H1 (cell line): Measurements from ENCODE around the gene ITGA4. TPM values are rescaled to one million over a fixed set of nuclear protein-coding genes. Genes with fewer than 3 reads are reported as not detected.

ENCODE experiments used
- CTCF ChIA-PET: fragments of 300-600 bp; sonication (Branson Sonifier 250); formaldehyde crosslinking; loops from one replicate; lab custom pipeline; 2021; ENCODE audit not compliant: partially characterized antibody; lab: Charles Lee
- POLR2A ChIA-PET: fragments of 300-600 bp; sonication (Branson Sonifier 250); formaldehyde crosslinking; loops from one replicate; lab custom pipeline; 2021; ENCODE audit warnings: inconsistent platforms; ENCODE audit not compliant: partially characterized antibody; lab: Charles Lee
- DNase-seq, 2 experiments: peaks; one replicate each; pipeline versions ENCODE4 v3.0.0 to v3.0.0-alpha.2; 2010 to 2022; ENCODE audit warnings: low spot score in 2 of 2, low read depth in 1 of 2, mixed read lengths in 1 of 2
- FAIRE-seq: peaks from 2 replicates; lab custom pipeline; 2011; peaks lifted over from hg19 to GRCh38; lab: Jason Lieb, UNC
- H2AFZ ChIP-seq: 2 replicates; pipeline ENCODE4 v1.8.1; 2012; ENCODE audit warnings: low read length, inconsistent platforms
- H2AK5ac ChIP-seq: 2 replicates; pipeline ENCODE4 v1.6.1; 2013; ENCODE audit warnings: low read depth, low read length
- H2BK120ac ChIP-seq: replicated peaks from 2 replicates; pipeline ENCODE3; 2013; ENCODE audit warnings: low read depth, low read length, inconsistent platforms
- H2BK12ac ChIP-seq: 2 replicates; pipeline ENCODE4 v1.6.1; 2013; ENCODE audit warnings: low read depth, low read length
- H2BK15ac ChIP-seq: 2 replicates; pipeline ENCODE4 v1.6.1; 2013; ENCODE audit warnings: low read length
- H2BK20ac ChIP-seq: 2 replicates; pipeline ENCODE4 v1.6.1; 2013; ENCODE audit warnings: low read length
- H2BK5ac ChIP-seq: 2 replicates; pipeline ENCODE4 v1.6.1; 2013; ENCODE audit warnings: low read depth, low read length
- H3K14ac ChIP-seq: 2 replicates; pipeline ENCODE4 v1.6.1; 2013; ENCODE audit warnings: inconsistent platforms; ENCODE audit not compliant: insufficient read length
- H3K18ac ChIP-seq: 2 replicates; pipeline ENCODE4 v1.6.1; 2013; ENCODE audit warnings: low read length; ENCODE audit errors: extremely low read depth
- H3K23ac ChIP-seq: 2 replicates; pipeline ENCODE4 v1.6.1; 2013; ENCODE audit warnings: inconsistent platforms; ENCODE audit not compliant: insufficient read length
- H3K23me2 ChIP-seq: 2 replicates; pipeline ENCODE4 v1.6.1; 2013; ENCODE audit warnings: low read depth, low read length
- H3K27ac ChIP-seq: 2 replicates; pipeline ENCODE4 v1.6.1; 2011; ENCODE audit warnings: low read depth, low read length, inconsistent platforms
- H3K27me3 ChIP-seq, 4 experiments: replicated peaks in 1 of 4; 1 replicate in 1 of 4; 2 replicates in 3 of 4; pipeline versions ENCODE4 v1.6.1 to v1.8.1; 2011 to 2013; ENCODE audit warnings: low read length in 3 of 4, mild to moderate bottlenecking in 3 of 4, inconsistent platforms in 2 of 4, mixed read lengths in 2 of 4, moderate library complexity in 1 of 4; ENCODE audit not compliant: control insufficient read depth in 3 of 4, insufficient read depth in 3 of 4; ENCODE audit errors: extremely low read depth in 1 of 4
- H3K36me3 ChIP-seq, 4 experiments: 2 replicates each; pipeline versions ENCODE4 v1.6.1 to v1.8.1; 2011 to 2013; ENCODE audit warnings: mild to moderate bottlenecking in 4 of 4, low read length in 3 of 4, moderate library complexity in 2 of 4, control low read depth in 1 of 4, inconsistent platforms in 1 of 4; ENCODE audit not compliant: insufficient read depth in 4 of 4, control insufficient read depth in 2 of 4
- H3K4ac ChIP-seq: replicated peaks from 2 replicates; pipeline ENCODE3; 2013; ENCODE audit warnings: low read length, low read depth, mixed read lengths, inconsistent platforms; ENCODE audit not compliant: insufficient read length
- H3K4me1 ChIP-seq, 4 experiments: replicated peaks in 1 of 4; 1 replicate in 1 of 4; 2 replicates in 3 of 4; pipeline versions ENCODE4 v1.6.1 to v1.8.1; 2011 to 2013; ENCODE audit warnings: low read length in 3 of 4, inconsistent platforms in 2 of 4, mixed read lengths in 1 of 4; ENCODE audit not compliant: insufficient read depth in 4 of 4, control insufficient read depth in 3 of 4
- H3K4me2 ChIP-seq, 2 experiments: 2 replicates each; pipeline versions ENCODE4 v1.6.1 to v1.8.1; 2011 to 2013; ENCODE audit warnings: low read depth in 2 of 2, low read length in 2 of 2, control low read depth in 1 of 2, inconsistent platforms in 1 of 2, mild to moderate bottlenecking in 1 of 2; ENCODE audit not compliant: insufficient read depth in 1 of 2
- H3K4me3 ChIP-seq, 4 experiments: fragments of 200-600, 300-600 bp in 1 of 4; sonication (generic), shearing (Covaris generic), sonication (Bioruptor Twin) in 1 of 4; 2 replicates each; pipeline versions ENCODE4 v1.5.1 to v1.8.1; 2011 to 2016; ENCODE audit warnings: low read length in 4 of 4, low read depth in 3 of 4, control low read depth in 2 of 4, inconsistent platforms in 2 of 4, mild to moderate bottlenecking in 2 of 4, mixed read lengths in 1 of 4, moderate library complexity in 1 of 4; ENCODE audit not compliant: insufficient read depth in 2 of 4; ENCODE audit errors: extremely low read depth in 1 of 4
- H3K56ac ChIP-seq: replicated peaks from 2 replicates; pipeline ENCODE3; 2013; ENCODE audit warnings: low read depth, mild to moderate bottlenecking, mixed read lengths, low read length, inconsistent platforms; ENCODE audit not compliant: insufficient read length
- H3K79me1 ChIP-seq: 2 replicates; pipeline ENCODE4 v1.6.1; 2013; ENCODE audit warnings: low read depth, low read length, control low read depth
- H3K79me2 ChIP-seq, 2 experiments: 2 replicates each; pipeline versions ENCODE4 v1.6.1 to v1.8.1; 2012 to 2013; ENCODE audit warnings: low read length in 2 of 2, mild to moderate bottlenecking in 2 of 2, inconsistent platforms in 1 of 2; ENCODE audit not compliant: insufficient read depth in 2 of 2, control insufficient read depth in 1 of 2
- H3K9ac ChIP-seq, 4 experiments: replicated peaks in 1 of 4; 1 replicate in 1 of 4; 2 replicates in 3 of 4; pipeline versions ENCODE4 v1.6.1 to v1.8.1; 2011 to 2013; ENCODE audit warnings: low read depth in 3 of 4, low read length in 3 of 4, control low read depth in 2 of 4, mild to moderate bottlenecking in 2 of 4, moderate library complexity in 2 of 4, inconsistent platforms in 1 of 4; ENCODE audit errors: extremely low read depth in 1 of 4
- H3K9me3 ChIP-seq, 2 experiments: 2 replicates each; pipeline versions ENCODE4 v1.6.1 to v1.8.1; 2012 to 2013; ENCODE audit warnings: mild to moderate bottlenecking in 2 of 2, moderate library complexity in 2 of 2, control low read depth in 1 of 2, inconsistent platforms in 1 of 2, low read depth in 1 of 2, low read length in 1 of 2, mixed read lengths in 1 of 2; ENCODE audit not compliant: insufficient read depth in 2 of 2
- H4K20me1 ChIP-seq, 2 experiments: replicated peaks in 1 of 2; 2 replicates each; pipeline versions ENCODE3 to v1.8.1; 2011 to 2013; ENCODE audit warnings: inconsistent platforms in 2 of 2, low read length in 2 of 2, mild to moderate bottlenecking in 1 of 2; ENCODE audit not compliant: insufficient read depth in 2 of 2, control insufficient read depth in 1 of 2
- H4K5ac ChIP-seq: 2 replicates; pipeline ENCODE4 v1.6.1; 2013; ENCODE audit warnings: low read length, low read depth, mixed read lengths, inconsistent platforms; ENCODE audit not compliant: insufficient read length
- H4K8ac ChIP-seq: 2 replicates; pipeline ENCODE4 v1.8.0; 2013; ENCODE audit warnings: mild to moderate bottlenecking, moderate library complexity, low read length, inconsistent platforms; ENCODE audit not compliant: insufficient read depth; ENCODE audit errors: extremely low read depth
- H4K91ac ChIP-seq: replicated peaks from 2 replicates; pipeline ENCODE3; 2013; ENCODE audit warnings: low read length, mixed read lengths, inconsistent platforms; ENCODE audit not compliant: insufficient read length
- BCL11A ChIP-seq, 2 experiments: IDR thresholded peaks; one replicate each; pipeline ENCODE4 v1.6.1; 2011; ENCODE audit warnings: low read depth in 2 of 2, low read length in 2 of 2, mild to moderate bottlenecking in 2 of 2
- CHD2 ChIP-seq: IDR thresholded peaks from 2 replicates; pipeline ENCODE4 v1.6.1; 2012; ENCODE audit warnings: low read length, improper control_type of control experiment
- FOSL1 ChIP-seq: IDR thresholded peaks from 2 replicates; pipeline ENCODE4 v1.6.1; 2011; ENCODE audit warnings: mild to moderate bottlenecking, low read depth, low read length, moderate library complexity; ENCODE audit not compliant: insufficient read depth
- GTF2F1 ChIP-seq: IDR thresholded peaks from 2 replicates; pipeline ENCODE4 v1.6.1; 2012; ENCODE audit warnings: low read depth, low read length, improper control_type of control experiment, borderline replicate concordance
- POLR2A ChIP-seq, 2 experiments: IDR thresholded peaks; 1 replicate in 1 of 2; 2 replicates in 1 of 2; pipeline ENCODE4 v1.6.1; 2011; ENCODE audit warnings: low read depth in 2 of 2, low read length in 2 of 2, mild to moderate bottlenecking in 2 of 2; ENCODE audit errors: control extremely low read depth in 1 of 2
- SIN3A ChIP-seq, 2 experiments: IDR thresholded peaks in 1 of 2; conservative IDR thresholded peaks in 1 of 2; 2 replicates each; pipeline ENCODE4 v1.6.1; 2011 to 2012; ENCODE audit warnings: low read length in 2 of 2, improper control_type of control experiment in 1 of 2, low read depth in 1 of 2, mild to moderate bottlenecking in 1 of 2
- SP1 ChIP-seq: IDR thresholded peaks from 2 replicates; pipeline ENCODE4 v1.6.1; 2011; ENCODE audit warnings: low read depth, low read length
- TAF7 ChIP-seq: optimal IDR thresholded peaks from 2 replicates; pipeline ENCODE3; 2011; ENCODE audit warnings: low read depth, mild to moderate bottlenecking, inconsistent platforms, low read length, moderate library complexity, borderline replicate concordance
- WGBS, 2 experiments: shearing (Covaris generic) in 1 of 2; methylation state at CpG; one replicate each; pipeline versions ENCODE4 v1.1.6 to v1.1.7; 2013 to 2015; ENCODE audit warnings: low lambda C conversion rate in 2 of 2, mixed read lengths in 2 of 2, inconsistent platforms in 1 of 2, low coverage in 1 of 2, missing lambda C conversion rate in 1 of 2; ENCODE audit not compliant: insufficient replicate concordance in 2 of 2, insufficient coverage in 1 of 2, insufficient read length in 1 of 2; ENCODE audit errors: extremely low coverage in 1 of 2, missing lambda C conversion rate in 1 of 2; 5-methylcytosine and 5-hydroxymethylcytosine counted together
- polyA plus RNA-seq, 7 experiments: library from polyadenylated mRNA; depleted of rRNA in 3 of 7; stranded (reverse) in 5 of 7; unstranded in 2 of 7; fragments of >200 nt in 5 of 7; fragments of 200-250 nt in 2 of 7; gene quantifications; 1 replicate in 5 of 7; 2 replicates in 1 of 7; 4 replicates in 1 of 7; pipeline versions ENCODE4 v1.2.1 to v1.2.3, GENCODE V29; 2011 to 2013; ENCODE audit warnings: missing spikeins in 2 of 7, mixed read lengths in 2 of 7
- total RNA-seq: library from RNA; stranded (reverse); fragmentation: NEBNext Ultra II Directional; extraction: Animal tissue kit (Norgen Biotek cat#: 25700); gene quantifications from 2 replicates; pipeline ENCODE4 v1.2.1, GENCODE V29; 2021
- TF ChIP-seq, protein P1 (sequence below), 3 experiments: IDR thresholded peaks; 1 replicate in 2 of 3; 2 replicates in 1 of 3; pipeline versions ENCODE4 v1.5.1 to v1.6.1; 2011; ENCODE audit warnings: low read length in 3 of 3, mild to moderate bottlenecking in 3 of 3, inconsistent platforms in 2 of 3, low read depth in 1 of 3, moderate library complexity in 1 of 3; ENCODE audit not compliant: insufficient read depth in 1 of 3; ENCODE audit errors: control extremely low read depth in 1 of 3

The ITGA4 gene
- total and polyA plus RNA-seq, 2 of the 8 experiments (the other 6 are each of a cell fraction or from before 2014, with no cell fraction given), result 0.60 to 2.1 TPM

DNA sequence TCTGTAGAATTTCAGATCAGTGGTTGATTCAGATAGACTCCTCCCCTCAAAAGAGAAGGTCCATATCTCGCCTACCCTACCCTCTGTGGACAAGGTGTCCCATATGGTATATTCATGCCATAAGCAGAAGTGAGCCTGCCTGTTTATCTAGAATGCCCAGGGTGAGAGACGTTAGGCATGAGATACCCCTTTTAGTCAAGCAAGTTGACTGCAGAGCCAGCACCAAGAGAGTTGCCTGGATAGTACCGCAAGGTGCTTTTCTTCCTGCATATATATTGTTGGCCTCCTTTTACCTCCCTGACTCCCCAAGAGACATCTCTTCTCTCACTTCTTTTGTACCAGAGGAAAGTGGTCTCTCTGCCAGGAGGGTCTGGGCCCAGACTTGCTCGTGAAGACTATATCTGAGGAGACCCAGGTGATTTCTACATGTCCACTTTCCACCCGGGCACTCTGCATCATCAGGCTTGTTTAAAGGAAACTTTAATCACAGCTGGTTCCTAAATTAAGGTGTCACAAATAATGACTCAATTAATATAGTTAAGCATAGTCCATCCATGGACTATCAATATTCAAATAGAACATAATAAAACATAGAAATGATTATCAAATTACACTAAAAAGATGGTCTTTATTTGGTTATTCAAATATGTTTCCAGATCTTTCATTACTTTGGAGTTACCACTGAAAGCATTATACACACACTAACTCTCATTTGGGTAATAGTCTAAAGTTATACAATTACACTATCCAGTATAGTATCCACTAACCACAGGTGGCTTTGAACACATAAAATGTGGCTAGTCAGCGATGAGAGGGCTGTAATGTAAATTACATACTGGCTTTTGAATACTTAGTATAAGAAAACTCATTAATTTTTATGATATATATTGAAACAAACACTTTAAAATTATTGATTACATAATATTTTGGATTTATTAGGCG, 4.1 kb downstream of the ITGA4 start:
- Histone ChIP-seq H3K9ac (no peak overlapping the region), H3K27me3 (peaks cover 14 to 33% (median 25%) of the 10 kb centered on the region in 4 experiments), H2AK5ac (no peak overlapping the region), H2BK20ac (no peak overlapping the region), H3K14ac (no peak overlapping the region), H3K27ac (no peak overlapping the region), H3K23me2 (peaks cover 12% of the 10 kb centered on the region), H2AFZ (no peak overlapping the region), H2BK12ac (no peak overlapping the region), H3K9me3 (no peaks in the 10 kb centered on the region), H2BK5ac (no peak overlapping the region), H3K18ac (no peak overlapping the region), H3K4me1 (peaks cover 0 to 4% (median 2%) of the 10 kb centered on the region in 4 experiments; a peak in 4 of 7 replicates), H3K79me2 (no peaks in the 10 kb centered on the region), H3K4ac (no peak overlapping the region), H4K8ac (no peak overlapping the region), H3K36me3 (no peaks in the 10 kb centered on the region), H3K79me1 (no peaks in the 10 kb centered on the region), H4K91ac (no peak overlapping the region), H3K4me2 (no peak overlapping the region), H4K5ac (no peak overlapping the region), H3K23ac (no peak overlapping the region), H3K4me3 (no peak overlapping the region), H2BK120ac (no peak overlapping the region), H2BK15ac (no peak overlapping the region), H4K20me1 (no peaks in the 10 kb centered on the region), H3K56ac (no peak overlapping the region)
- ChIA-PET CTCF (interaction anchor here (0.6 to 1.2 kb wide), 6 partner anchors 31 to 385 kb away, joined by 3 to 4 read pairs (median 3); no protein-coding TSS in a partner anchor), POLR2A (no interaction called here)
- WGBS, 2 experiments, result 92% methylated on average over 7 of the region's 7 CpGs; no CpG with 5 or more reads in 1 of the 2 experiments
- DNase-seq (no peak), FAIRE-seq (no peak)
- TF ChIP-seq POLR2A (IDR thresholded peaks at IDR 0.05; ENCODE audit: control extremely low read depth in 1 of 2, low read depth in 2 of 2, low read length in 2 of 2), result no peak
- TF ChIP-seq GTF2F1, result no peak
- TF ChIP-seq SP1, result no peak
- TF ChIP-seq TAF7, result no peak
- TF ChIP-seq BCL11A (IDR thresholded peaks at IDR 0.05; ENCODE audit: low read depth in 2 of 2, low read length in 2 of 2), result no peak
- TF ChIP-seq, protein P1, sequence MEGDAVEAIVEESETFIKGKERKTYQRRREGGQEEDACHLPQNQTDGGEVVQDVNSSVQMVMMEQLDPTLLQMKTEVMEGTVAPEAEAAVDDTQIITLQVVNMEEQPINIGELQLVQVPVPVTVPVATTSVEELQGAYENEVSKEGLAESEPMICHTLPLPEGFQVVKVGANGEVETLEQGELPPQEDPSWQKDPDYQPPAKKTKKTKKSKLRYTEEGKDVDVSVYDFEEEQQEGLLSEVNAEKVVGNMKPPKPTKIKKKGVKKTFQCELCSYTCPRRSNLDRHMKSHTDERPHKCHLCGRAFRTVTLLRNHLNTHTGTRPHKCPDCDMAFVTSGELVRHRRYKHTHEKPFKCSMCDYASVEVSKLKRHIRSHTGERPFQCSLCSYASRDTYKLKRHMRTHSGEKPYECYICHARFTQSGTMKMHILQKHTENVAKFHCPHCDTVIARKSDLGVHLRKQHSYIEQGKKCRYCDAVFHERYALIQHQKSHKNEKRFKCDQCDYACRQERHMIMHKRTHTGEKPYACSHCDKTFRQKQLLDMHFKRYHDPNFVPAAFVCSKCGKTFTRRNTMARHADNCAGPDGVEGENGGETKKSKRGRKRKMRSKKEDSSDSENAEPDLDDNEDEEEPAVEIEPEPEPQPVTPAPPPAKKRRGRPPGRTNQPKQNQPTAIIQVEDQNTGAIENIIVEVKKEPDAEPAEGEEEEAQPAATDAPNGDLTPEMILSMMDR (IDR thresholded peaks at IDR 0.05; ENCODE audit: control extremely low read depth in 1 of 3, insufficient read depth in 1 of 3, low read depth in 1 of 3, low read length in 3 of 3), result no peak
- no peak for TF ChIP-seq SIN3A (conservative IDR thresholded peaks at IDR 0.05 in 1 of 2, IDR thresholded peaks at IDR 0.05 in 1 of 2; ENCODE audit: low read depth in 1 of 2, low read length in 2 of 2)
- no peak for TF ChIP-seq FOSL1
- no peak for TF ChIP-seq CHD2
